Nephron progenitor cell (in vitro differentiated cells): ENCODE measurements around the gene PPP1R7.
"Not testable (repeated sequence)": the region's sequence is repeated elsewhere in the genome, so short reads cannot be mapped to it uniquely, and the experiment has no call there.

Experiments used
- DNase-seq: peaks from one replicate; pipeline ENCODE4 v3.0.0; 2021
- H3K27ac Mint-ChIP-seq: 2 replicates; pipeline ENCODE4 v1.8.0; 2021; ENCODE audit warnings: mild to moderate bottlenecking, moderate library complexity, mixed read lengths
- H3K27me3 Mint-ChIP-seq: 2 replicates; pipeline ENCODE4 v1.8.0; 2021; ENCODE audit warnings: mild to moderate bottlenecking, low read depth, mixed read lengths; ENCODE audit not compliant: poor library complexity
- H3K36me3 Mint-ChIP-seq: 2 replicates; pipeline ENCODE4 v1.8.0; 2021; ENCODE audit warnings: low read depth, mixed read lengths
- H3K4me1 Mint-ChIP-seq: 2 replicates; pipeline ENCODE4 v1.8.0; 2021; ENCODE audit warnings: mixed read lengths
- H3K4me3 Mint-ChIP-seq: 2 replicates; pipeline ENCODE4 v1.8.0; 2021; ENCODE audit warnings: mild to moderate bottlenecking, moderate library complexity, mixed read lengths
- H3K9me3 Mint-ChIP-seq: 2 replicates; pipeline ENCODE4 v1.8.0; 2021; ENCODE audit warnings: mild to moderate bottlenecking, moderate library complexity, mixed read lengths
- CTCF ChIP-seq: fragments of 200-600 bp; sonication (generic); IDR thresholded peaks from 2 replicates; pipeline ENCODE4 v1.5.0; 2021; ENCODE audit warnings: antibody characterized with exemption

PPP1R7 gene, protein sequence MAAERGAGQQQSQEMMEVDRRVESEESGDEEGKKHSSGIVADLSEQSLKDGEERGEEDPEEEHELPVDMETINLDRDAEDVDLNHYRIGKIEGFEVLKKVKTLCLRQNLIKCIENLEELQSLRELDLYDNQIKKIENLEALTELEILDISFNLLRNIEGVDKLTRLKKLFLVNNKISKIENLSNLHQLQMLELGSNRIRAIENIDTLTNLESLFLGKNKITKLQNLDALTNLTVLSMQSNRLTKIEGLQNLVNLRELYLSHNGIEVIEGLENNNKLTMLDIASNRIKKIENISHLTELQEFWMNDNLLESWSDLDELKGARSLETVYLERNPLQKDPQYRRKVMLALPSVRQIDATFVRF

GRCh38 chr2:241149925-241150659 is at the start of gene PPP1R7:
PPP1R7 (plus strand) TSS chr2:241150467; CDS start chr2:241150496, 29 bp downstream.
- H3K4me1 Mint-ChIP-seq: peaks cover 34% of the 10 kb centered on the region
- peaks cover 11% of the 10 kb centered on the region for H3K27me3 Mint-ChIP-seq
- H3K4me3 Mint-ChIP-seq: peak within 1 kb of the TSS; percentile 93
- peaks cover 5% of the 10 kb centered on the region for H3K36me3 Mint-ChIP-seq
- DNase-seq: peak; percentile 94
- no peak for TF ChIP-seq CTCF
- H3K9me3 Mint-ChIP-seq: no peaks in the 10 kb centered on the region
- peak within 1 kb of the TSS; percentile 96 for H3K27ac Mint-ChIP-seq

DNA sequence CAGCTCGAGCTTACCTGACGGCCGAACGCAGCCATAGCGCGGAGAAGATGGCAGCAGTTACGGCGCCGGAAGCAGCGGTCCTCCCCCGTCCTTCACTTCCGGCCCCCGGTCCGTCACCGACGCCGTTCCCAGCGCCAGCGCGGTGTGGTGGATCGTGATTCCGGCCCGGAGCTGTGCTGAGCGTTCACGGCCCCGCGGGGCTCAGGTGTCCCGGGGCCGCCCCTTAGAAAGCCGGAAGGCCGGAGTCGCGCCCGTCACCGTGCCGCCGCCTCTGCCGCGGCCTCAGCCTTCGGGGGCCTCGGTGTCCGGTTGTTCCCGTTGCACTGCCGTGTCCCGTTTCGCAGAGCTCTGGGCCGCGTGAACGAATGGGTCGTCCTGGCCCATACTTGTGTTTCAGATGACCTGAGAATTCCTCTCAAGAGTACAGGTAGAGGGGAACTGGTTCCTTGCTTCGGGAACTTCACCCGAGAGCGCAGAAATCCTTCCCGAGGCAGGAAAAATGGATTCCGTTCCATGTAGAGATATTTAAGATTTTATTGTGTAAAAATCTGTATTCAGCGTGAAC is 47.9 kb upstream of the PPP1R7 start, which contains the start of gene MTERF4:
TSS of gene MTERF4 (minus strand) at position 49 of the 565 bp plus-strand sequence. CDS start at position 35, 14 bp downstream.
- Mint-ChIP-seq H3K36me3 (peaks cover 26% of the 10 kb centered on the region), H3K27me3 (no peaks in the 10 kb centered on the region), H3K4me1 (peaks cover 24% of the 10 kb centered on the region), H3K9me3 (no peaks in the 10 kb centered on the region), H3K27ac (peak within 1 kb of the TSS; percentile 97), H3K4me3 (peak within 1 kb of the TSS; percentile 98)
- TF ChIP-seq CTCF: no peak
- DNase-seq: peak; percentile 87

GRCh38 chr2:241103176-241103595 is 47.1 kb upstream of the PPP1R7 start:
- H3K4me1 Mint-ChIP-seq: peaks cover 24% of the 10 kb centered on the region
- TF ChIP-seq CTCF: no peak
- no peak for DNase-seq
- no peak overlapping the region for H3K27ac Mint-ChIP-seq
- peaks cover 21% of the 10 kb centered on the region for H3K36me3 Mint-ChIP-seq
- H3K27me3 Mint-ChIP-seq: no peaks in the 10 kb centered on the region
- peak overlapping the region; percentile 98 for H3K4me3 Mint-ChIP-seq
- H3K9me3 Mint-ChIP-seq: no peaks in the 10 kb centered on the region

DNA sequence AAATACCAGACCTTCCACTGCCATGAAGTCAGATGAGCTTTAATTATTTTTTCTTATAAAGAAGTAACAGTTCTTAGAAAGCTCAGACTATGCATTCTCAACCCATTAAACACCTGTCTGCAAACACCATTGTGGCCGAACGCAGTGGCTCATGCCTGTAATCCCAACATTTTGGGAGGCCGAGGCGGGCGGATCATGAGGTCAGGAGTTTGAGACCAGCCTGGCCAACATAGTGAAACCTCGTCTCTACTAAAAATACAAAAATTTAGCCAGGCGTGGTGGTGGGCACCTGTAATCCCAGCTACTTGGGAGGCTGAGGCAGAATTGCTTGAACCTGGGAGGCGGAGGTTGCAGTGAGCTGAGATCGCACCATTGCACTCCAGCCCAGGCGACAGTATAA is 45.7 kb upstream of the PPP1R7 start:
- Mint-ChIP-seq H3K36me3 (peaks cover 15% of the 10 kb centered on the region), H3K4me1 (peaks cover 24% of the 10 kb centered on the region)
- not testable (repeated sequence) for H3K27me3 Mint-ChIP-seq, H3K4me3 Mint-ChIP-seq, H3K27ac Mint-ChIP-seq, DNase-seq, H3K9me3 Mint-ChIP-seq

DNA sequence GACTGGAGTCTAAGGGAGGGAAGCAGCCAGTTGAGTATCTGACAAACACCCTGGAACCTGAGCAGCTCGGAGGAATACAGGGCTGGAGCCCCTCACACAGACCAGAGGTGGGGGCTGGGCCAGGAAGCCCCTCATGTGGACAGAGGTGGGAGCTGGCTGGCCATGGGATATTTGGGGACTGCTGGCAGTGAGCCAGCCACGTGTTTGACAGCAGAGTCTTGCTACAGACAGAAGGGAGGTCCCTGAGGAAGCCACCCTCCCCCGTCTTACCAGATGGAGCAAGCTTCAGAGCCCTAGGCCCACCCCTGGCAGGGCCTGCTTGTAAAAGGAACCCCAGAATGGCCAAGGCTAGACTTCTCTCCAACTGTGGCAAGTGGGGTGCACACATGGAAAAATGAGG is 44.6 kb upstream of the PPP1R7 start:
- Mint-ChIP-seq H3K27me3 (no peaks in the 10 kb centered on the region), H3K4me3 (no peak overlapping the region), H3K27ac (no peak overlapping the region), H3K4me1 (peaks cover 23% of the 10 kb centered on the region), H3K9me3 (no peaks in the 10 kb centered on the region), H3K36me3 (peaks cover 8% of the 10 kb centered on the region)
- no peak for TF ChIP-seq CTCF
- DNase-seq: no peak
